ENCODE data around the gene PTPN18. TPM values are rescaled to one million over a fixed set of nuclear protein-coding genes. Genes with fewer than 3 reads are reported as not detected.

The PTPN18 gene
- total RNA-seq, 2 donors from 2014 or later: 48.8 to 50.7 TPM

GRCh38 chr2:130334026-130334425, 21.8 kb upstream of the PTPN18 start:
- H3K9me3 Mint-ChIP-seq: no peaks in the 10 kb centered on the region
- ATAC-seq (replicated peaks in 1 of 2) (no peak), DNase-seq (no peak)
- peaks cover 12% of the 10 kb centered on the region for H3K4me1 Mint-ChIP-seq (ENCODE audit: low read depth)
- no peak overlapping the region for H3K4me3 Mint-ChIP-seq
- H3K36me3 Mint-ChIP-seq (ENCODE audit: insufficient read depth in 2 of 2): no peaks in the 10 kb centered on the region
- H3K27ac Mint-ChIP-seq: no peak overlapping the region
- peaks cover 26% of the 10 kb centered on the region for H3K27me3 Mint-ChIP-seq (ENCODE audit: low read depth)

GRCh38 chr2:130335226-130335625, 20.6 kb upstream of the PTPN18 start:
- H3K36me3 Mint-ChIP-seq (ENCODE audit: insufficient read depth in 2 of 2): no peaks in the 10 kb centered on the region
- H3K9me3 Mint-ChIP-seq: no peaks in the 10 kb centered on the region
- no peak for ATAC-seq (replicated peaks in 1 of 2)
- H3K4me3 Mint-ChIP-seq: no peak overlapping the region
- H3K4me1 Mint-ChIP-seq (ENCODE audit: low read depth): peaks cover 12% of the 10 kb centered on the region
- no peak for DNase-seq
- H3K27me3 Mint-ChIP-seq (ENCODE audit: low read depth): peaks cover 21% of the 10 kb centered on the region
- no peak overlapping the region for H3K27ac Mint-ChIP-seq

- H3K36me3 Mint-ChIP-seq (ENCODE audit: insufficient read depth in 2 of 2): no peaks in the 10 kb centered on the region
These were observed 19.5 kb upstream of the PTPN18 start for GRCh38 chr2:130336150-130336876.

GRCh38 chr2:130336877-130337734, 18.8 kb upstream of the PTPN18 start:
- peak overlapping the region; percentile 89 for H3K27ac Mint-ChIP-seq
- no peaks in the 10 kb centered on the region for H3K36me3 Mint-ChIP-seq (ENCODE audit: insufficient read depth in 2 of 2)
- peaks cover 22% of the 10 kb centered on the region for H3K4me1 Mint-ChIP-seq (ENCODE audit: low read depth)
- H3K9me3 Mint-ChIP-seq: no peaks in the 10 kb centered on the region
- peak overlapping the region in 1 of 2 donors; percentile 16 for H3K4me3 Mint-ChIP-seq
- ATAC-seq (replicated peaks in 1 of 2): peak in 1 of 2 donors; percentile 8
- DNase-seq: peak; percentile 46 to 51
- H3K27me3 Mint-ChIP-seq (ENCODE audit: low read depth): peaks cover 7% of the 10 kb centered on the region

More at GRCh38 chr2:130336150-130336876, 19.5 kb upstream of the PTPN18 start:
- Mint-ChIP-seq H3K4me1 (ENCODE audit: low read depth) (peaks cover 17% of the 10 kb centered on the region), H3K4me3 (no peak overlapping the region), H3K27ac (no peak overlapping the region), H3K27me3 (ENCODE audit: low read depth) (peaks cover 13% of the 10 kb centered on the region), H3K9me3 (no peaks in the 10 kb centered on the region)
- ATAC-seq (replicated peaks in 1 of 2) (no peak), DNase-seq (no peak)

DNA sequence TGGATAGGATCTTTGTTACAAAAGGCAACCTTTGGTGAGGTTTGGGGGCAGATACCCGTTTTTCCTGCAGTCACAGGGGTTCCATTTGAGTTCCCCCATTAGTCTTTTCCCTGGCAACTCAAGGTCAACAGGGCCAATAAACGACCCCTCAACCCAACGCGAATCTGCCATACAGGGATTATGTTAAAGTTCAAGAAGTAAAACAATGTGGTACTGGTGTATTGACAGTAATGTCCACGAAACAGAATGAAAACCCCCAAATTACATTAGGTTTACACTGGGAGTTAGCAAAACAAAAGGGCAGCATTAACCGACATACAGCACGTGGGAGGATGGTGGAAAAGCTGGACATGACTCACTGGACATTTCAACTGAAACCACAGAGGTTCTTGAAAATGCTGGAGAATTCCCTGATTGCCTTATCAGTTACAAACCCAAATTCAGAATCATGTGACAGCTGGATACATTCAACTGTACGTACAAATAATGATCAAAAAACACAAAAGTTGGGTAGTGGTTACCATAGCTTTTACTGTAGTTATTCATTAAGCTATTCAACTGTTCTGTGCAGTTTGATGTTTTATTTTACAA, 18.0 kb upstream of the PTPN18 start:
- H3K36me3 Mint-ChIP-seq (ENCODE audit: insufficient read depth in 2 of 2): peaks cover 0 to 2% of the 10 kb centered on the region in 2 donors
- no peaks in the 10 kb centered on the region for H3K27me3 Mint-ChIP-seq (ENCODE audit: low read depth)
- no peak for DNase-seq
- peaks cover 18% of the 10 kb centered on the region for H3K4me1 Mint-ChIP-seq (ENCODE audit: low read depth)
- no peaks in the 10 kb centered on the region for H3K9me3 Mint-ChIP-seq
- ATAC-seq (replicated peaks in 1 of 2): no peak
- no peak overlapping the region for H3K4me3 Mint-ChIP-seq
- no peak overlapping the region for H3K27ac Mint-ChIP-seq

GRCh38 chr2:130338793-130339345, 17.0 kb upstream of the PTPN18 start:
- no peaks in the 10 kb centered on the region for H3K27me3 Mint-ChIP-seq (ENCODE audit: low read depth)
- no peaks in the 10 kb centered on the region for H3K9me3 Mint-ChIP-seq
- H3K4me1 Mint-ChIP-seq (ENCODE audit: low read depth): peaks cover 17% of the 10 kb centered on the region
- no peak overlapping the region for H3K27ac Mint-ChIP-seq
- H3K36me3 Mint-ChIP-seq (ENCODE audit: insufficient read depth in 2 of 2): peaks cover 0 to 2% of the 10 kb centered on the region in 2 donors
- ATAC-seq (replicated peaks in 1 of 2) (no peak), DNase-seq (no peak)
- no peak overlapping the region for H3K4me3 Mint-ChIP-seq

- ATAC-seq (replicated peaks in 1 of 2) (no peak), DNase-seq (no peak)
- Mint-ChIP-seq H3K27ac (no peak overlapping the region), H3K36me3 (ENCODE audit: insufficient read depth in 2 of 2) (peaks cover 2 to 4% of the 10 kb centered on the region in 2 donors), H3K9me3 (no peaks in the 10 kb centered on the region), H3K27me3 (ENCODE audit: low read depth) (no peaks in the 10 kb centered on the region), H3K4me1 (ENCODE audit: low read depth) (peaks cover 17% of the 10 kb centered on the region), H3K4me3 (no peak overlapping the region)
These were observed 15.7 kb upstream of the PTPN18 start for GRCh38 chr2:130339885-130340745.

DNA sequence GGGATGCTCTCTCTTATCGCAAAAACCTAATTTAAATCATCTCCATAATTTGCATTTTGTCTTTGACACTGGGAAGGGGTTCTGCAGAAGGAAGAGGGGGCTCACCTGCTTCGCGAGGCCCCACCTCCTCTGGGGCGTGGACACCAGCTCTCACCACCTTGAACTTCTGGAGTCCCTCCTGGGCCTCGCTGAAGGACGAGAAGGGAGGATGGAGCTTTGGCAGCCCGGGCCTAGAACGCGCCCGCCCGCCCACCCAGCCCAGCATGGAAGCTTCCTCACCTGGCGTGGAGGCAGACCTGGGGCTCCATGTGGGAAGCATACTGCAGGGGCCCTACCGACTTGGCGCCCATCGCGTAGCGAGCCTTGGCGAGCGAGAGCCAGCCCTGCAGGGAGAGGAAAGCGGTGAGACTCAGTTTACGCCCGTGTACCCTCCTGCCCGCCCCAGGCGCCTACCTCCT, 14.3 kb upstream of the PTPN18 start:
- ATAC-seq (replicated peaks in 1 of 2) (no peak), DNase-seq (peak; percentile 22 to 25)
- Mint-ChIP-seq H3K27me3 (ENCODE audit: low read depth) (no peaks in the 10 kb centered on the region), H3K9me3 (no peaks in the 10 kb centered on the region), H3K36me3 (ENCODE audit: insufficient read depth in 2 of 2) (peaks cover 8 to 12% of the 10 kb centered on the region in 2 donors), H3K4me3 (peak overlapping the region; percentile 96 to 100), H3K27ac (peak overlapping the region; percentile 92), H3K4me1 (ENCODE audit: low read depth) (peaks cover 25% of the 10 kb centered on the region)

DNA sequence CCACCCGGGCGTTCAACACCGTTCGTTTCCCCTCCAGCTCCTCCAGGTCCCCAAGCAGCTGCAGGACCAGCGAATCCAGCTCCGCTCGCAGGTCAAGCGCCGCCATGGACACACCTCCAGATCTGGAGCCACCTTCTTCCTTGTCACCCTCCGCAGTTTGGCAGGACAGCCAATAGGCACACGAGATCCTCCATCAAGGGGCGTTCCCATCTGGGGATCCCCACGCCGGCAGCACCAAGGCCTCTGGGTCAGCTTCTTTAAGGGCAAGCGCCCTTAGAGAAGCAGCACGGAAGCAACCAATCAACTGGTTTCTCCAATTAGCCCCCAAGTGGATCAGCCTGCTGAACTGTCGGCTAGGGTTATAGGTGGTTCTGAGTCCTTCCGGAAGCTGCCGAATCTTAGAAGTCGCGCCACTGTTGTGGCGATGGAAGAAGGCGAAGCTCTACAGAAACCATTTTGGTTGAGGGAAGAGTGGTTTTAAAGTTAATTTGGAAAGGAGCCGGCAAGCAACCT, 13.8 kb upstream of the PTPN18 start:
- ATAC-seq (replicated peaks in 1 of 2) (peak; percentile 82 to 84), DNase-seq (peak; percentile 88 to 93)
- H3K4me1 Mint-ChIP-seq (ENCODE audit: low read depth): peaks cover 23% of the 10 kb centered on the region
- peak overlapping the region; percentile 96 to 100 for H3K4me3 Mint-ChIP-seq
- no peaks in the 10 kb centered on the region for H3K9me3 Mint-ChIP-seq
- H3K27me3 Mint-ChIP-seq (ENCODE audit: low read depth): no peaks in the 10 kb centered on the region
- peak overlapping the region; percentile 92 for H3K27ac Mint-ChIP-seq
- H3K36me3 Mint-ChIP-seq (ENCODE audit: insufficient read depth in 2 of 2): peaks cover 9 to 13% of the 10 kb centered on the region in 2 donors

- Mint-ChIP-seq H3K36me3 (ENCODE audit: insufficient read depth in 2 of 2) (peaks cover 11 to 16% of the 10 kb centered on the region in 2 donors), H3K4me3 (peak within 1 kb of the TSS; percentile 96 to 100), H3K27ac (peak within 1 kb of the TSS; percentile 92), H3K4me1 (ENCODE audit: low read depth) (peaks cover 27% of the 10 kb centered on the region), H3K27me3 (ENCODE audit: low read depth) (no peaks in the 10 kb centered on the region), H3K9me3 (no peaks in the 10 kb centered on the region)
- peak; percentile 91 to 95 for DNase-seq
- ATAC-seq (replicated peaks in 1 of 2): peak; percentile 89
These were observed 13.2 kb upstream of the PTPN18 start, which contains the start of gene IMP4 for GRCh38 chr2:130342533-130343275. IMP4 (plus strand) TSS chr2:130342897; CDS start chr2:130342933, 36 bp downstream.

- Mint-ChIP-seq H3K36me3 (ENCODE audit: insufficient read depth in 2 of 2) (peaks cover 11 to 18% of the 10 kb centered on the region in 2 donors), H3K4me1 (ENCODE audit: low read depth) (peaks cover 36% of the 10 kb centered on the region), H3K27me3 (ENCODE audit: low read depth) (no peaks in the 10 kb centered on the region), H3K4me3 (peak overlapping the region; percentile 9 to 56), H3K27ac (peak overlapping the region; percentile 13), H3K9me3 (no peaks in the 10 kb centered on the region)
- DNase-seq (no peak), ATAC-seq (replicated peaks in 1 of 2) (no peak)
These were observed 11.3 kb upstream of the PTPN18 start for GRCh38 chr2:130344578-130344977.
